Ascending aorta (tissue), 2 donors: Measurements from ENCODE around the gene PNLIPRP2. TPM values are rescaled to one million over a fixed set of nuclear protein-coding genes. Genes with fewer than 3 reads are reported as not detected.

Experiments
- DNase-seq, 2 donors: peaks; one replicate each; pipeline ENCODE4 v3.0.0-alpha.2; 2019; ENCODE audit warnings: low spot score in 2 of 2
- H3K27ac ChIP-seq, 2 donors: fragments of 200-600 bp; sonication (generic); one replicate each; pipeline ENCODE4 v1.5.1; 2016 to 2017; ENCODE audit warnings: mild to moderate bottlenecking in 1 of 2
- H3K27me3 ChIP-seq: fragments of 200-600 bp; sonication (generic); one replicate; pipeline ENCODE4 v1.5.1; 2017
- H3K36me3 ChIP-seq, 2 donors: fragments of 200-600 bp; sonication (generic); one replicate each; pipeline ENCODE4 v1.5.1; 2016
- H3K4me1 ChIP-seq, 2 donors: fragments of 200-600 bp; sonication (generic); one replicate each; pipeline ENCODE4 v1.5.1; 2016 to 2017; ENCODE audit warnings: mild to moderate bottlenecking in 1 of 2
- H3K4me3 ChIP-seq, 2 donors: fragments of 200-600 bp; sonication (generic); one replicate each; pipeline ENCODE4 v1.5.1; 2016 to 2017; ENCODE audit warnings: mild to moderate bottlenecking in 1 of 2
- H3K9me3 ChIP-seq, 2 donors: fragments of 200-600 bp; sonication (generic); one replicate each; pipeline ENCODE4 v1.5.1; 2016
- CTCF ChIP-seq, 3 experiments: fragments of 200-600 bp in 2 of 3; fragments of 450-650 bp in 1 of 3; sonication (generic) in 2 of 3; IDR thresholded peaks; one replicate each; pipeline ENCODE4 v1.5.1; 2016 to 2019; ENCODE audit warnings: antibody characterized with exemption in 3 of 3, mild to moderate bottlenecking in 1 of 3, moderate library complexity in 1 of 3
- intact Hi-C: fragments of 100-400 bp; cut with DNase I; formaldehyde crosslinking; loops from one replicate; pipeline ENCODE4 v1.15.1; 2023
- total RNA-seq: library from RNA; depleted of rRNA; stranded (reverse); fragments of >200 nt; gene quantifications from one replicate; pipeline ENCODE4 v1.1.0, GENCODE V29; 2016

The PNLIPRP2 gene
- total RNA-seq, 1 donor from 2014 or later = not detected

- Histone ChIP-seq H3K4me3 (no peak overlapping the region), H3K27me3 (no peaks in the 10 kb centered on the region), H3K36me3 (no peaks in the 10 kb centered on the region), H3K27ac (no peak overlapping the region), H3K9me3 (no peaks in the 10 kb centered on the region), H3K4me1 (peaks cover 7 to 27% of the 10 kb centered on the region in 2 donors)
- DNase-seq = no peak
- no peak for TF ChIP-seq CTCF (IDR thresholded peaks at IDR 0.05)
- intact Hi-C loops = no loop called here
These were observed 73.6 kb downstream of the PNLIPRP2 start for GRCh38 chr10:116694243-116694926.

Other genes with a start within 250 kb of the PNLIPRP2 start
- gene PNLIPRP3, start 193.1 kb upstream of the PNLIPRP2 start, total RNA-seq = not detected
- gene PNLIP, start 75.0 kb upstream of the PNLIPRP2 start, total RNA-seq = not detected
- not detected for gene PNLIPRP1, start 30.0 kb upstream of the PNLIPRP2 start, total RNA-seq
- gene HSPA12A, start 121.6 kb downstream of the PNLIPRP2 start, total RNA-seq = 5.5 TPM
- not detected for gene ENO4, start 228.5 kb downstream of the PNLIPRP2 start, total RNA-seq